ENCODE measurements around the gene ZNF331. TPM values are rescaled to one million over a fixed set of nuclear protein-coding genes. Genes with fewer than 3 reads are reported as not detected.

The ZNF331 gene
- total and polyA plus RNA-seq, 2 of the 8 experiments (the other 6 are each of a cell fraction or from before 2014, with no cell fraction given), result 30.0 to 44.1 TPM

- DNase-seq (ENCODE audit: low read depth in 1 of 2, low spot score in 2 of 2) (no peak), FAIRE-seq (no peak)
- H3K56ac ChIP-seq (replicated peaks; ENCODE audit: insufficient read length, low read depth, low read length), result no peak overlapping the region
- no peak overlapping the region for H2AK5ac ChIP-seq (ENCODE audit: low read depth, low read length)
- H3K23ac ChIP-seq (ENCODE audit: insufficient read length), result no peak overlapping the region
- no peak overlapping the region for H2BK12ac ChIP-seq (ENCODE audit: low read depth, low read length)
- H3K4me3 ChIP-seq (ENCODE audit: extremely low read depth in 1 of 4, insufficient read depth in 2 of 4, low read depth in 3 of 4, low read length in 4 of 4), result no peak overlapping the region
- no peak overlapping the region for H2AFZ ChIP-seq (ENCODE audit: low read length)
- no peak overlapping the region for H2BK20ac ChIP-seq (ENCODE audit: low read length)
- WGBS, 2 experiments (ENCODE audit: extremely low coverage in 1 of 2, insufficient coverage in 1 of 2, insufficient read length in 1 of 2, insufficient replicate concordance in 2 of 2, low coverage in 1 of 2, low lambda C conversion rate in 2 of 2, missing lambda C conversion rate in 1 of 2), result 93% methylated on average over 12 of the region's 12 CpGs; no CpG with 5 or more reads in 1 of the 2 experiments
- H3K9me3 ChIP-seq (ENCODE audit: insufficient read depth in 2 of 2, low read depth in 1 of 2, low read length in 1 of 2), result peaks cover 20 to 27% of the 10 kb centered on the region in 2 experiments
- no peak overlapping the region for H2BK120ac ChIP-seq (replicated peaks; ENCODE audit: low read depth, low read length)
- no peaks in the 10 kb centered on the region for H4K20me1 ChIP-seq (replicated peaks in 1 of 2; ENCODE audit: control insufficient read depth in 1 of 2, insufficient read depth in 2 of 2, low read length in 2 of 2)
- no peak overlapping the region for H3K9ac ChIP-seq (replicated peaks in 1 of 4; ENCODE audit: extremely low read depth in 1 of 4, low read depth in 3 of 4, low read length in 3 of 4)
- H3K23me2 ChIP-seq (ENCODE audit: low read depth, low read length), result 0 out of 2 replicates have a peak, but pooled peaks cover 4% of the 10 kb centered on the region
- no peaks in the 10 kb centered on the region for H3K79me2 ChIP-seq (ENCODE audit: control insufficient read depth in 1 of 2, insufficient read depth in 2 of 2, low read length in 2 of 2)
- no peak overlapping the region for H4K5ac ChIP-seq (ENCODE audit: insufficient read length, low read depth, low read length)
- H2BK15ac ChIP-seq (ENCODE audit: low read length), result no peak overlapping the region
- H3K14ac ChIP-seq (ENCODE audit: insufficient read length), result no peak overlapping the region
- no peak overlapping the region for H2BK5ac ChIP-seq (ENCODE audit: low read depth, low read length)
- peaks cover 14 to 64% (median 36%) of the 10 kb centered on the region in 4 experiments for H3K36me3 ChIP-seq (ENCODE audit: control insufficient read depth in 2 of 4, insufficient read depth in 4 of 4, low read length in 3 of 4)
- H4K91ac ChIP-seq (replicated peaks; ENCODE audit: insufficient read length, low read length), result no peak overlapping the region
- H3K18ac ChIP-seq (ENCODE audit: extremely low read depth, low read length), result no peak overlapping the region
- TF ChIP-seq RBBP5 (IDR thresholded peaks at IDR 0.05; ENCODE audit: borderline replicate concordance, low read depth, low read length) (no peak), TBP (IDR thresholded peaks at IDR 0.05; ENCODE audit: low read depth, low read length) (no peak), E2F6 (IDR thresholded peaks at IDR 0.05) (no peak), EZH2 (IDR thresholded peaks at IDR 0.05; ENCODE audit: low read depth, low read length, severe bottlenecking) (no peak), EP300 (IDR thresholded peaks at IDR 0.05; ENCODE audit: borderline replicate concordance in 1 of 2, low read depth in 2 of 2, low read length in 2 of 2) (no peak), GABPA (IDR thresholded peaks at IDR 0.05; ENCODE audit: borderline replicate concordance, insufficient read depth, low read length) (no peak), SP1 (IDR thresholded peaks at IDR 0.05; ENCODE audit: low read depth, low read length) (no peak), RAD21 (IDR thresholded peaks at IDR 0.05 in 1 of 2, conservative IDR thresholded peaks at IDR 0.05 in 1 of 2; ENCODE audit: low read depth in 2 of 2, low read length in 2 of 2) (no peak), POU5F1 (IDR thresholded peaks at IDR 0.05; ENCODE audit: low read depth, low read length) (no peak), SP2 (IDR thresholded peaks at IDR 0.05; ENCODE audit: low read length) (no peak)
- ChIA-PET CTCF (ENCODE audit: partially characterized antibody) (no interaction called here), POLR2A (ENCODE audit: partially characterized antibody) (no interaction called here)
- no peak overlapping the region for H4K8ac ChIP-seq (ENCODE audit: extremely low read depth, insufficient read depth, low read length)
- H3K4me2 ChIP-seq (ENCODE audit: insufficient read depth in 1 of 2, low read depth in 2 of 2, low read length in 2 of 2), result no peak overlapping the region
- no peaks in the 10 kb centered on the region for H3K27me3 ChIP-seq (replicated peaks in 1 of 4; ENCODE audit: control insufficient read depth in 3 of 4, extremely low read depth in 1 of 4, insufficient read depth in 3 of 4, low read length in 3 of 4)
- H3K27ac ChIP-seq (ENCODE audit: low read depth, low read length), result no peak overlapping the region
- no peaks in the 10 kb centered on the region for H3K79me1 ChIP-seq (ENCODE audit: low read depth, low read length)
- H3K4me1 ChIP-seq (replicated peaks in 1 of 4; ENCODE audit: control insufficient read depth in 3 of 4, insufficient read depth in 4 of 4, low read length in 3 of 4), result peaks cover 0 to 11% (median 8%) of the 10 kb centered on the region in 4 experiments; a peak in 4 of 7 replicates
- no peak overlapping the region for H3K4ac ChIP-seq (replicated peaks; ENCODE audit: insufficient read length, low read depth, low read length)
These were observed 40.0 kb downstream of the ZNF331 start for GRCh38 chr19:53577968-53578367.

All from H1 (cell line).